Measurements from ENCODE around the gene ST8SIA5. TPM values are rescaled to one million over a fixed set of nuclear protein-coding genes. Genes with fewer than 3 reads are reported as not detected.

ST8SIA5 gene
- total RNA-seq, 4 donors from 2014 or later, result under 0.01 TPM; not detected in 3

DNA sequence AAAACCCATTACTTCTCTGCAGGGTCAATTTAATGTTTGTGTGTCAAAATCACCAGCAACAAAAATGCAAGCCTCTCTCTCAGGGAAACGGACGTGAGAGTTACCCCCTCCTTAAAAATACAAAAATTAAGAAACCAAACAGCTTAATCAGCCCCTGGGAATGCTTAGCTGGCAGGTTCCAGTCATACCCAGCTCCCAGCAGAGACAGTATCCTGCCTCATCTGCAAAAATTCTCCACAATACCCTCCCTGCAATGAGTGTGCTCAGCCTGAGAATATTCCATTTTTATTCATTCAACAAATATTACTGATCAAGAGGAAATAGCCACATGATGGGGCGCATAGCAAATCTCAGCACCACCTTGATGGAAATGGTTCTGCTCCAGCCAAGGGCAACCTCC lies 36.3 kb downstream of the ST8SIA5 start:
- TF ChIP-seq, protein P1, sequence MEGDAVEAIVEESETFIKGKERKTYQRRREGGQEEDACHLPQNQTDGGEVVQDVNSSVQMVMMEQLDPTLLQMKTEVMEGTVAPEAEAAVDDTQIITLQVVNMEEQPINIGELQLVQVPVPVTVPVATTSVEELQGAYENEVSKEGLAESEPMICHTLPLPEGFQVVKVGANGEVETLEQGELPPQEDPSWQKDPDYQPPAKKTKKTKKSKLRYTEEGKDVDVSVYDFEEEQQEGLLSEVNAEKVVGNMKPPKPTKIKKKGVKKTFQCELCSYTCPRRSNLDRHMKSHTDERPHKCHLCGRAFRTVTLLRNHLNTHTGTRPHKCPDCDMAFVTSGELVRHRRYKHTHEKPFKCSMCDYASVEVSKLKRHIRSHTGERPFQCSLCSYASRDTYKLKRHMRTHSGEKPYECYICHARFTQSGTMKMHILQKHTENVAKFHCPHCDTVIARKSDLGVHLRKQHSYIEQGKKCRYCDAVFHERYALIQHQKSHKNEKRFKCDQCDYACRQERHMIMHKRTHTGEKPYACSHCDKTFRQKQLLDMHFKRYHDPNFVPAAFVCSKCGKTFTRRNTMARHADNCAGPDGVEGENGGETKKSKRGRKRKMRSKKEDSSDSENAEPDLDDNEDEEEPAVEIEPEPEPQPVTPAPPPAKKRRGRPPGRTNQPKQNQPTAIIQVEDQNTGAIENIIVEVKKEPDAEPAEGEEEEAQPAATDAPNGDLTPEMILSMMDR (IDR thresholded peaks at IDR 0.05; ENCODE audit: low read depth), result no peak

DNA sequence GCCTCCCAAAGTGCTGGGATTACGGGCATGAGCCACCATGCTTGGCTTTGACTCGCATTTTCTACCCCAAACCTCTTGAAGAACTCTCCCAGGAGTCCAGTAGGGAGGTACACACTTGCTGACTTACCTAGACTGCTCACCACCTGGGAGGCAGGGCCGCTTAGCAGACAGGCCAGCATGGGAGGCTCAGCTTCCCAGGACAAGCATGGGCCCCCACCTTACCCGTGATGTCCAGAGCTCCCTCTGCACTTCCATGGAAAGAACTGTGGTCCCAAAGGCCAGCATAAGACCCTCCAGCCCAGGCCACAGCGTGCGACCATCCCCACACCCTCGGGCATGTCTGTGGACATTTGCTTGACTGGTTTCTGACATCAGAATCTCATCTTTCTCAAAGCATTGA lies 36.8 kb downstream of the ST8SIA5 start:
- TF ChIP-seq, protein P1 (IDR thresholded peaks at IDR 0.05; ENCODE audit: low read depth), result no peak

DNA sequence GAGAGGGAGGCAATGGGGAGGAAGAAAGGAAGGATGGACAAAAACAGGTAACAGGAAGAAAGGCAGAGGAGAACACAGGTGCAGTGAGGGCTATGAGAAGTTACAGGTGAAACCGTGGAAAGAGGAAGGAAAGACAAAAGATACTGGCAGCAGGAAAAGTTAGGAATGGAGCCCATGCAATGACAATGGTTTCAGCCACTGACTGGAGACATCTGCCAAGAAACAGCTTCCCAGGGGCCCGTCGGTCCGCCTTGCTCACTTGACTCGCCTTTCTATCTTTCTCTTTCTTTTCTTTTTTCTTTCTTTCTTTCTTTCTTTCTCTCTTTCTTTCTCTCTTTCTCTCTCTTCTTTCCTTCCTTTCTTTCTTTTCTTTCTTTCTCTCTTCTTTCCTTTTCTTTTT lies 37.5 kb downstream of the ST8SIA5 start:
- TF ChIP-seq, protein P1 (IDR thresholded peaks at IDR 0.05; ENCODE audit: low read depth), result no peak

DNA sequence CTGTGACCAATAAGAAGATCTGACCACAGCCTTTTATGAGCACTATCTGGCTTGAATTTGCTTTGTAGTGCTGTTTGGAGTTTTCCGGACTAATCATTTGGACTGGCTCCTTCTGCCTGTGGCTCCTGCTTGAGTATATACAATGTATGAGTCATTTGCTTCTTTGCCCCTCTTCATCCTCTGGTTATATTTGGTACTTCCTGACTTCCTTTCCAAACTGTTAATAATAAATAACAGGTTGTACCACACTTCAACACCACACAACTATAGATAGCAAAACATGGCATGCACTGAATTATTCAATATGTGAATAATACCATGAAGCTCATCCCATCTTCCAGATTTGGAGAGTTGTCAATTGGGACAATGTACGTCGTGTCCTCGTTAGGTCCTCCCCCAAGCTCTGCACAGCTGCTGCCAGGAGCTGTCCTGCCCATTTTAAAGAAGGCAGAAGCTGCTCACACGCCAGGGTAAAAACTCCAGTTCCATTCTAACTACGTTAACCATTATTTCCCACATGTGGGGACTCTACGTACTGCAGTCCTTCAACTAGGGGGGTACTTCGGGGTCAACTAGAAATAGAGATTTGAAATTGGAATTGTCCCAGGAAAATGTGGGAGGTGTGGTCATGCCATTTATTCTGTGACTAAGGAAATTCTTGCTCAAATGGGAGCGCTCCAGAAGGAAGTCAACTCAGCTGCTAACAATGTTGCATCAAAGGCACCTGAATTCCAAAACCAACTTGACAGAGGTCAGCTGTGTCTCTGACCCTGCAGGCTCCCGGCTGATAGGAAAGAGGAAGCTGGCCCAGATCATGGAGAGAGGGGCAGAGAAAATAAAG lies 38.1 kb downstream of the ST8SIA5 start:
- TF ChIP-seq, protein P1 (IDR thresholded peaks at IDR 0.05; ENCODE audit: low read depth), result no peak

DNA sequence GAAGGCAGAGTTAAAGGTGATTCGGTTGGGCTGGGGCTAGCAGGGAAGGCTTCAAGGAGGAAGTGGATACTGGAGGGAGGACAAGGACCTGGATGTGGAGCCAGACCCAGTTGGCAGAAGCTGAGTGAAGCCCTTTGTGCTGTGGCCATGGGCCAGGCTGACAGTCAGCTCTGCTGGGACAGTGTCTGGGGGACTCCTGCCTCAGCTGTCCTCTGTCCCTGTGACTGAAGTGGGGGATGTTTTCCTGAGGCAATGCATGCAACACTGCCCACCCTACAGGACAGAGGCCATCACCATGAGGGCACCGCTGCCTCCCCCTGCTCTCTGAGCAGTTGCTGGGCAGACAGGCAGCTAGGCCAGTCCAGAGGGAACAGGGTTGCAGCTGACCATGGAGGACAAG lies 40.0 kb downstream of the ST8SIA5 start:
- TF ChIP-seq, protein P1 (IDR thresholded peaks at IDR 0.05; ENCODE audit: low read depth), result no peak

DNA sequence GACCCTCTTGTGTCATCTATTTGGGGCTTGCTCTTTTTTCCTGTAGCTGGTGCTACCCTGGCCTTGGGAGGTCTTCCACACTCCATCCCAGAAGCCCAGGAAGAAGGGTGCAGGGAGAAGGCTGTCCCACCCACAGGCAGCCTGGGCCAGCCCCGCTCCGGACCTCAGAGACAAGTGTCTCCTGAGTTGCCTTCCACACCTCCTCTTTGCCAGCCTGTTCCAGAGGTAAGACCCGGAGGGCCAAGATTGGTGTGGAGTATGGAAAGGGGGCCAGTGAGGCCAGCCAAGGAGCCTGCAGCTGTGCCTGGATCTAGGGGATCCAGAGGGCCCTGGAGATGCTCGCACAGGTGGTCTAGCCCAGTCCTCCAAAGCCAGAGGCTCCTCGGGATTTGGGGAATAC lies 40.5 kb downstream of the ST8SIA5 start:
- TF ChIP-seq, protein P1 (IDR thresholded peaks at IDR 0.05; ENCODE audit: low read depth), result no peak

DNA sequence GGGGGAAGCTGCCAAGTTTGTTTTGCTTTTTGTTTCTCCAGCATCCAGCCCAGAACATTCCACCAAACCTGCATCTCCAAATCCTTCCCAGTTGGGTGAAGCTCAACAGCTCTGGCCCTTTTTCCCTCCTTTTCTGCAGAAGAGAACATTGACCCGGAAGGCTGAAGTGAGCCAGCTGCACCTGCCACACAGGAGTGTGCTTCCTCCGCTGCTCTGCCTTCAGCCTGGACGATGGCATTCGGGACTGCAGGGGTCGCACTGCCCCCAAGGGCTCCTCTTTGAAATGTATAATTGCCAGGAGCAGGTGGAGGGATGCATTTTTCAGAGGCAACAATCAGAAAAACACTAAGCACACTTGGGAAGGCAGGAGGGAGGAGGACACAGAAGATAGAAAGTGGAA lies 41.8 kb downstream of the ST8SIA5 start:
- TF ChIP-seq, protein P1 (IDR thresholded peaks at IDR 0.05; ENCODE audit: low read depth), result no peak

All from subcutaneous adipose tissue (tissue), 4 donors.